Spleen (tissue), 7 donors: ENCODE measurements around the gene CPNE8.

Source experiments
- POLR2A ChIP-seq, 3 donors: fragments of 450-650 bp; IDR thresholded peaks; one replicate each; pipeline ENCODE4 v1.5.1; 2017; ENCODE audit warnings: antibody characterized with exemption in 3 of 3, mild to moderate bottlenecking in 1 of 3
- TF ChIP-seq, protein P1 (sequence below), 11 experiments: fragments of 200-600 bp in 7 of 11; fragments of 450-650 bp in 4 of 11; sonication (generic) in 4 of 11; IDR thresholded peaks in 8 of 11; conservative IDR thresholded peaks in 3 of 11; 1 replicate in 7 of 11; 2 replicates in 4 of 11; pipeline versions ENCODE4 v1.4.0 to v1.8.0; 2016 to 2021; ENCODE audit warnings: antibody characterized with exemption in 11 of 11, inconsistent platforms in 4 of 11, mild to moderate bottlenecking in 1 of 11
- donor health status: DM: no; HTN: no; CAD: no; lungs with moderate emphysema.
- donor health status: DM: no; HTN: no; CAD: no.
- donor health status: DM: no; HTN: no; CAD: no.

DNA sequence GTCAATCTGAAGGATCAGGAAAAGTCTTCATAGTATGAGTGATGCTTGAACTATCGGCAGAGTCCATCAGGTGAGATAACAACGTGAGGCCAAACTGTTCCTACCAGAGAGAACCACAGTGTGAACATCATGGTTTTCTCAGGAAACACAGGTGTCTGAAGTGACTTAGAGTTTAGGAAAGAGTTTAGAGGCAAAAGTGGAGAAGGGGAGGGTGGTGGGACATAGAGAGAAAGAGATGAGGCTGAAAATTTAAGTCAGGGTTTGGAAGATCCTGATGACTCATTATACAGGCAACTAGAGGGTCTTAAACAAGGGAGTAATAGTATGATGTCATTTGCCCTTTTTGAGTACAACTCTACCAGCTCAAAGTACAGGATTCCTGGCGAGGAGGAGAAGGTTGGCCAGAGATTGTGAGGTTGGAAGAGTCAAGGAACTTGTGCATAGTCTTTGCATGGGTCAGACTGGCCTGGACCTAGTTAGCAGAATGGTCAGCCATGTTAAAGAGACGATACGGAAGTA, 16.0 kb downstream of the CPNE8 start:
- TF ChIP-seq, protein P1, sequence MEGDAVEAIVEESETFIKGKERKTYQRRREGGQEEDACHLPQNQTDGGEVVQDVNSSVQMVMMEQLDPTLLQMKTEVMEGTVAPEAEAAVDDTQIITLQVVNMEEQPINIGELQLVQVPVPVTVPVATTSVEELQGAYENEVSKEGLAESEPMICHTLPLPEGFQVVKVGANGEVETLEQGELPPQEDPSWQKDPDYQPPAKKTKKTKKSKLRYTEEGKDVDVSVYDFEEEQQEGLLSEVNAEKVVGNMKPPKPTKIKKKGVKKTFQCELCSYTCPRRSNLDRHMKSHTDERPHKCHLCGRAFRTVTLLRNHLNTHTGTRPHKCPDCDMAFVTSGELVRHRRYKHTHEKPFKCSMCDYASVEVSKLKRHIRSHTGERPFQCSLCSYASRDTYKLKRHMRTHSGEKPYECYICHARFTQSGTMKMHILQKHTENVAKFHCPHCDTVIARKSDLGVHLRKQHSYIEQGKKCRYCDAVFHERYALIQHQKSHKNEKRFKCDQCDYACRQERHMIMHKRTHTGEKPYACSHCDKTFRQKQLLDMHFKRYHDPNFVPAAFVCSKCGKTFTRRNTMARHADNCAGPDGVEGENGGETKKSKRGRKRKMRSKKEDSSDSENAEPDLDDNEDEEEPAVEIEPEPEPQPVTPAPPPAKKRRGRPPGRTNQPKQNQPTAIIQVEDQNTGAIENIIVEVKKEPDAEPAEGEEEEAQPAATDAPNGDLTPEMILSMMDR (IDR thresholded peaks at IDR 0.05 in 8 of 11, conservative IDR thresholded peaks at IDR 0.05 in 3 of 11): no peak
- no peak for TF ChIP-seq POLR2A (IDR thresholded peaks at IDR 0.05)
